HCT116 (cell line): ENCODE data around the gene SBF2. TPM values are rescaled to one million over a fixed set of nuclear protein-coding genes. Genes with fewer than 3 reads are reported as not detected.

Experiments
- ATAC-seq: fragments of 200-7000 bp; cut with Tn5 transposase; 2 replicates; pipeline ENCODE4 v1.9.1; 2020; ENCODE audit warnings: mild to moderate bottlenecking, moderate library complexity
- BruUV-seq: library from RNA; stranded (reverse); fragments of 400-500 nt; replicated peaks from 2 replicates; lab custom pipeline; 2021; lab: Mats Ljungman, UMichigan
- CTCF ChIA-PET: fragments of 300-600 bp; sonication (Branson Sonifier 250); formaldehyde crosslinking; loops from one replicate; lab custom pipeline; 2021; ENCODE audit warnings: antibody characterized with exemption; lab: Charles Lee
- POLR2A ChIA-PET: fragments of 300-600, 350-600 bp; sonication (Branson Sonifier 250); formaldehyde crosslinking; loops from one replicate; lab custom pipeline; 2021; ENCODE audit warnings: antibody characterized with exemption; lab: Charles Lee
- RAD21 ChIA-PET, 2 experiments: fragments of 300-600 bp; sonication (Branson Sonifier 250); formaldehyde crosslinking; loops; one replicate each; lab custom pipeline; 2023; ENCODE audit warnings: low total read pairs in 2 of 2; ENCODE audit not compliant: uncharacterized antibody in 2 of 2, unreplicated experiment in 2 of 2, low non-redundant PET in 1 of 2; lab: Charles Lee
- DNase-seq: peaks from one replicate; pipeline ENCODE4 v3.0.0-alpha.2; 2010; ENCODE audit warnings: low read depth, low spot score
- H2AFZ ChIP-seq: fragments of 200-600 bp; shearing (Covaris generic), sonication (generic); 2 replicates; pipeline ENCODE4 v1.6.1; 2017; ENCODE audit warnings: low read depth, mixed run types, mixed read lengths, antibody characterized with exemption, low read length; ENCODE audit not compliant: poor library complexity, severe bottlenecking
- H3K27ac ChIP-seq: 2 replicates; pipeline ENCODE4 v1.5.1; 2012; ENCODE audit warnings: low read depth, low read length
- H3K27me3 ChIP-seq: fragments of 200-600 bp; sonication (generic); 2 replicates; pipeline ENCODE4 v1.6.1; 2016; ENCODE audit warnings: mixed run types, low read length, mixed read lengths; ENCODE audit not compliant: insufficient read depth
- H3K36me3 ChIP-seq, 2 experiments: fragments of 200-500 bp in 1 of 2; fragments of 200-600 bp in 1 of 2; sonication (Bioruptor generic) in 1 of 2; sonication (generic) in 1 of 2; 2 replicates each; pipeline versions ENCODE4 v1.5.1 to v1.6.1; 2014 to 2016; ENCODE audit warnings: low read length in 2 of 2, inconsistent platforms in 1 of 2, mixed read lengths in 1 of 2, mixed run types in 1 of 2; ENCODE audit not compliant: insufficient read depth in 2 of 2, control insufficient read depth in 1 of 2
- H3K4me1 ChIP-seq, 2 experiments: fragments of 200-600 bp in 1 of 2; sonication (generic) in 1 of 2; 2 replicates each; pipeline versions ENCODE4 v1.5.1 to v1.6.1; 2012 to 2017; ENCODE audit warnings: low read length in 2 of 2, inconsistent platforms in 1 of 2, mild to moderate bottlenecking in 1 of 2, mixed read lengths in 1 of 2, mixed run types in 1 of 2, moderate library complexity in 1 of 2; ENCODE audit not compliant: insufficient read depth in 2 of 2, control insufficient read depth in 1 of 2
- H3K4me2 ChIP-seq: fragments of 200-600 bp; sonication (generic); 2 replicates; pipeline ENCODE4 v1.6.1; 2017; ENCODE audit warnings: mixed run types, low read length, mixed read lengths
- H3K4me3 ChIP-seq, 2 experiments: fragments of 200-600 bp in 1 of 2; sonication (generic) in 1 of 2; replicated peaks in 1 of 2; 2 replicates each; pipeline ENCODE4 v1.5.1; 2011 to 2016; ENCODE audit warnings: low read length in 2 of 2, control low read depth in 1 of 2, low read depth in 1 of 2, mild to moderate bottlenecking in 1 of 2, mixed read lengths in 1 of 2, mixed run types in 1 of 2
- H3K79me2 ChIP-seq: fragments of 200-600 bp; sonication (generic); 2 replicates; pipeline ENCODE4 v1.6.1; 2017; ENCODE audit warnings: mild to moderate bottlenecking, mixed run types, low read length, moderate library complexity, mixed read lengths; ENCODE audit not compliant: insufficient read depth
- H3K9ac ChIP-seq: fragments of 200-600 bp; sonication (generic); 2 replicates; pipeline ENCODE4 v1.6.1; 2016; ENCODE audit warnings: low read length, mixed read lengths
- H3K9me2 ChIP-seq: fragments of 200-600 bp; sonication (generic), shearing (Covaris generic); 2 replicates; pipeline ENCODE4 v1.6.1; 2017; ENCODE audit warnings: mixed run types, mild to moderate bottlenecking, moderate library complexity; ENCODE audit not compliant: insufficient read depth
- H3K9me3 ChIP-seq, 2 experiments: fragments of 200-500 bp in 1 of 2; fragments of 200-600 bp in 1 of 2; sonication (Bioruptor generic) in 1 of 2; sonication (generic) in 1 of 2; 2 replicates each; pipeline ENCODE4 v1.6.1; 2014 to 2017; ENCODE audit warnings: low read length in 2 of 2, mixed read lengths in 2 of 2, inconsistent platforms in 1 of 2, low read depth in 1 of 2, mild to moderate bottlenecking in 1 of 2, mixed run types in 1 of 2, moderate library complexity in 1 of 2; ENCODE audit not compliant: control insufficient read depth in 1 of 2, insufficient read depth in 1 of 2
- H4K20me1 ChIP-seq: fragments of 200-600 bp; sonication (generic), shearing (Covaris generic); 2 replicates; pipeline ENCODE4 v1.6.1; 2017; ENCODE audit warnings: mixed run types, mild to moderate bottlenecking, moderate library complexity; ENCODE audit not compliant: insufficient read depth
- ELF1 ChIP-seq: IDR thresholded peaks from 2 replicates; pipeline ENCODE4 v1.6.1; 2012; ENCODE audit warnings: low read depth, borderline replicate concordance
- EZH2phosphoT487 ChIP-seq: fragments of 200-600 bp; IDR thresholded peaks from 2 replicates; pipeline ENCODE4 v1.6.1; 2018; ENCODE audit warnings: antibody characterized with exemption, borderline replicate concordance
- POLR2A ChIP-seq: IDR thresholded peaks from 2 replicates; pipeline ENCODE4 v1.7.0; 2011; ENCODE audit warnings: borderline replicate concordance; ENCODE audit not compliant: insufficient read depth, insufficient read length; ENCODE audit errors: extremely low read depth
- POLR2AphosphoS5 ChIP-seq: IDR thresholded peaks from 2 replicates; pipeline ENCODE4 v1.6.1; 2011; ENCODE audit warnings: mild to moderate bottlenecking, low read depth, low read length, moderate library complexity
- SIN3A ChIP-seq: IDR thresholded peaks from 2 replicates; pipeline ENCODE4 v1.6.1; 2012; ENCODE audit warnings: low read depth
- SP1 ChIP-seq: IDR thresholded peaks from 2 replicates; pipeline ENCODE4 v1.6.1; 2012; ENCODE audit warnings: low read depth
- SRF ChIP-seq: IDR thresholded peaks from 2 replicates; pipeline ENCODE4 v1.6.1; 2012; ENCODE audit warnings: low read depth
- ZNF274 ChIP-seq: fragments of 200-500 bp; sonication (Bioruptor generic); IDR thresholded peaks from 2 replicates; pipeline ENCODE4 v1.6.1; 2014; ENCODE audit warnings: mild to moderate bottlenecking, low read depth, low read length, inconsistent platforms
- intact Hi-C: fragments of 100-400 bp; cut with micrococcal nuclease; formaldehyde crosslinking; loops from 2 replicates; pipeline ENCODE4 v1.10.0; 2022
- total RNA-seq: library from RNA; stranded (reverse); gene quantifications from one replicate; pipeline ENCODE4 v1.2.1, GENCODE V29; 2021; ENCODE audit not compliant: unreplicated experiment

SBF2 gene
- total RNA-seq, 1 experiment from 2014 or later = 35.0 TPM

GRCh38 chr11:10042699-10043098 is 251.3 kb downstream of the SBF2 start:
- POLR2A ChIA-PET = no interaction called here
- Histone ChIP-seq H3K79me2 (no peaks in the 10 kb centered on the region), H3K36me3 (no peaks in the 10 kb centered on the region), H3K9me3 (peaks cover 6 to 12% of the 10 kb centered on the region in 2 experiments; a peak in 2 of 4 replicates), H3K9me2 (no peaks in the 10 kb centered on the region), H4K20me1 (no peaks in the 10 kb centered on the region), H3K9ac (no peak overlapping the region), H2AFZ (no peak overlapping the region), H3K4me2 (no peak overlapping the region), H3K27me3 (no peaks in the 10 kb centered on the region), H3K4me3 (no peak overlapping the region), H3K27ac (no peak overlapping the region), H3K4me1 (no peaks in the 10 kb centered on the region)
- intact Hi-C loops = no loop called here
- DNase-seq = no peak
- no peak for TF ChIP-seq SIN3A
- TF ChIP-seq ZNF274 = no peak
- no peak for TF ChIP-seq SP1
- no peak for TF ChIP-seq EZH2phosphoT487
- TF ChIP-seq POLR2AphosphoS5 = no peak
- no peak for TF ChIP-seq SRF
- TF ChIP-seq ELF1 = no peak
- TF ChIP-seq POLR2A = no peak
- CTCF ChIA-PET = no interaction called here
- ATAC-seq = no peak
- RAD21 ChIA-PET = no interaction called here
- no TSS peak for BruUV-seq

DNA sequence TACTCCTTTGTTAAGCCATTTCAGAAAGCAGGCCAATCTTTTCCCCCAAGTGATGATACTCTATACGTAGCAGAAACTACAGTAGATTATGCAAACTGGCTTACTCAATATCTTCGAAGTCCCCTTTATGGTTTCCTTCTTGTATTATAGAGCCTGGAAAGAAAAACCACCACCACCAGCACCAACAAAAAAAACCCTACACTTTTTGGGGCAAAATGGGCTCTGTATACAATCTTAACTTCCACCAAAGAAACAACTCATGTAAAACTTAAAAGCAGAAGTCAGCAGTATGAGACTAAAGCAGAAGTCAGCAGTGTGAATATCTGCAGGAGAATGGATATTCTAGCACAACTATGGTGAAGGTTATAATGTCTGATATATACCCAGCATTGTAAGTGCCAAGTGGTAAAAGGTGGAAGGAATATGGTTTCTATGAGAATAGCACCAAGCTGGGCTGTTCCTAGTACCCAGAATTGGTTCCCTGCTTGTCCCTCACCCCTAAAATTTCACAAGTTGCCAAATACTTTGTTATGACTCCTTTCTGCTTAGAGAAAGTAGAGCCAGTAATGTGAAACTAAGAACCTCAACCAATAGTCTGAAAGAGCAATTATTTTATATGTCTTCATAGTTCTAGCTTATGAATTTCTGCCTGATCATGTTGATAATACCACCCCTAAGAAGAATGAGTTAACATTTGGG is 252.1 kb downstream of the SBF2 start:
- H3K9me3 ChIP-seq = peaks cover 6 to 12% of the 10 kb centered on the region in 2 experiments; a peak in 2 of 4 replicates
- no peak overlapping the region for H3K4me2 ChIP-seq
- ChIA-PET RAD21 (no interaction called here), CTCF (no interaction called here), POLR2A (no interaction called here)
- TF ChIP-seq ELF1 (no peak), EZH2phosphoT487 (no peak)
- H3K27ac ChIP-seq = no peak overlapping the region
- H3K79me2 ChIP-seq = no peaks in the 10 kb centered on the region
- H3K4me1 ChIP-seq = no peaks in the 10 kb centered on the region
- H3K9me2 ChIP-seq = no peaks in the 10 kb centered on the region
- no peak for DNase-seq
- H3K36me3 ChIP-seq = no peaks in the 10 kb centered on the region
- no peaks in the 10 kb centered on the region for H3K27me3 ChIP-seq
- no peak overlapping the region for H3K9ac ChIP-seq
- intact Hi-C loops = no loop called here
- H2AFZ ChIP-seq = no peak overlapping the region
- no peaks in the 10 kb centered on the region for H4K20me1 ChIP-seq
- TSS peak; percentile 25 for BruUV-seq
- ATAC-seq = no peak
- no peak overlapping the region for H3K4me3 ChIP-seq
